ENCODE data around the gene RGS8.

- TF ChIP-seq, protein P1, sequence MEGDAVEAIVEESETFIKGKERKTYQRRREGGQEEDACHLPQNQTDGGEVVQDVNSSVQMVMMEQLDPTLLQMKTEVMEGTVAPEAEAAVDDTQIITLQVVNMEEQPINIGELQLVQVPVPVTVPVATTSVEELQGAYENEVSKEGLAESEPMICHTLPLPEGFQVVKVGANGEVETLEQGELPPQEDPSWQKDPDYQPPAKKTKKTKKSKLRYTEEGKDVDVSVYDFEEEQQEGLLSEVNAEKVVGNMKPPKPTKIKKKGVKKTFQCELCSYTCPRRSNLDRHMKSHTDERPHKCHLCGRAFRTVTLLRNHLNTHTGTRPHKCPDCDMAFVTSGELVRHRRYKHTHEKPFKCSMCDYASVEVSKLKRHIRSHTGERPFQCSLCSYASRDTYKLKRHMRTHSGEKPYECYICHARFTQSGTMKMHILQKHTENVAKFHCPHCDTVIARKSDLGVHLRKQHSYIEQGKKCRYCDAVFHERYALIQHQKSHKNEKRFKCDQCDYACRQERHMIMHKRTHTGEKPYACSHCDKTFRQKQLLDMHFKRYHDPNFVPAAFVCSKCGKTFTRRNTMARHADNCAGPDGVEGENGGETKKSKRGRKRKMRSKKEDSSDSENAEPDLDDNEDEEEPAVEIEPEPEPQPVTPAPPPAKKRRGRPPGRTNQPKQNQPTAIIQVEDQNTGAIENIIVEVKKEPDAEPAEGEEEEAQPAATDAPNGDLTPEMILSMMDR (conservative IDR thresholded peaks at IDR 0.05; ENCODE audit: low read length), result no peak
- no peak for TF ChIP-seq EZH2phosphoT487 (IDR thresholded peaks at IDR 0.05; ENCODE audit: borderline replicate concordance)
These were observed 29.6 kb upstream of the RGS8 start for GRCh38 chr1:182713939-182714338.

Measured in Loucy (cell line).